IPS-NIHi7 (cell line): ENCODE results near the gene IFNG.

ENCODE experiments used
- DNase-seq: peaks from one replicate; pipeline ENCODE4 v3.0.0; 2012; ENCODE audit warnings: mixed read lengths; ENCODE audit errors: extremely low spot score

IFNG gene

GRCh38 chr12:68115281-68115680 lies 44.3 kb downstream of the IFNG start:
- no peak for DNase-seq

- no peak for DNase-seq
These were observed 44.9 kb downstream of the IFNG start for GRCh38 chr12:68114606-68115005.

GRCh38 chr12:68113644-68114043 lies 45.9 kb downstream of the IFNG start:
- peak; percentile 54 for DNase-seq

GRCh38 chr12:68111995-68112394 lies 47.5 kb downstream of the IFNG start:
- DNase-seq, result no peak

GRCh38 chr12:68109444-68110217 lies 49.9 kb downstream of the IFNG start:
- DNase-seq, result no peak

GRCh38 chr12:68109001-68109400 lies 50.5 kb downstream of the IFNG start:
- no peak for DNase-seq

- DNase-seq, result no peak
These were observed 52.9 kb downstream of the IFNG start for GRCh38 chr12:68106660-68107059.

- DNase-seq, result no peak
These were observed 53.4 kb downstream of the IFNG start for GRCh38 chr12:68106160-68106559.
